ENCODE data around the gene CPZ.

Gene CPZ

DNA sequence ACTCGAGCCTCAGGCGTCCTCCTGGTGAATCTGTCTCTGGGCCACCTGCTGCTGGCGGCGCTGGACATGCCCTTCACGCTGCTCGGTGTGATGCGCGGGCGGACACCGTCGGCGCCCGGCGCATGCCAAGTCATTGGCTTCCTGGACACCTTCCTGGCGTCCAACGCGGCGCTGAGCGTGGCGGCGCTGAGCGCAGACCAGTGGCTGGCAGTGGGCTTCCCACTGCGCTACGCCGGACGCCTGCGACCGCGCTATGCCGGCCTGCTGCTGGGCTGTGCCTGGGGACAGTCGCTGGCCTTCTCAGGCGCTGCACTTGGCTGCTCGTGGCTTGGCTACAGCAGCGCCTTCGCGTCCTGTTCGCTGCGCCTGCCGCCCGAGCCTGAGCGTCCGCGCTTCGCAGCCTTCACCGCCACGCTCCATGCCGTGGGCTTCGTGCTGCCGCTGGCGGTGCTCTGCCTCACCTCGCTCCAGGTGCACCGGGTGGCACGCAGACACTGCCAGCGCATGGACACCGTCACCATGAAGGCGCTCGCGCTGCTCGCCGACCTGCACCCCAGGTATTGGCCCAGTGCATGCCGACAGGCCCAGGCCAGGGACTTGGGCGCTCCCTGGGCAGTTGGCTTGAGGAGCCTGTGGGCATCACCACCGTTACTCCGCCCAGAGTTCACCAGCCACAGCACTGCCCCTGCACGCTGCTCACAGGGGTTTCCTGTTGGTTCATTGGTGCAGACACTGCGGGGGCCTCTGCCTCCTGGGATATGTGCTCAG is 11.3 kb upstream of the CPZ start:
- DNase-seq: no peak

DNA sequence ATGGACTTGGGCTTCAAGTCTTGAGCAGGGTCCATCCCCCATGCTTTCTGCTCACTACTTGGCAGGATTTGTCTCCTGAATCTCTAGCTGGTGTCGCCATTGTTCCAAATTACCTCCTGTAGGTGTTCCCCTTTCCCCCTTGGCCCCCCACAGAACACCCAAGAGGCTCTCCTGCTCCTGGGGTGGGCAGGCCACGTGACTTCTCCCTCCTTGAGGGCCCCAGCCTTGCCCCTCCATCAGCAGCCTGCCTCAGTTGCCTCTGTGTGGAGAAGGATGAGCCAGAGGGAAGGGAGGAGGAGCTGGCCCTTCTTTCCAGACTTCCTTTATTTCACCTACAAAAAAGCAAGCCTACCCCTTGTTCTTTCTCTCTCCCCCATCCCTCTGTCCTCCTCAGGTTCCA is 10.5 kb upstream of the CPZ start:
- DNase-seq: no peak

DNA sequence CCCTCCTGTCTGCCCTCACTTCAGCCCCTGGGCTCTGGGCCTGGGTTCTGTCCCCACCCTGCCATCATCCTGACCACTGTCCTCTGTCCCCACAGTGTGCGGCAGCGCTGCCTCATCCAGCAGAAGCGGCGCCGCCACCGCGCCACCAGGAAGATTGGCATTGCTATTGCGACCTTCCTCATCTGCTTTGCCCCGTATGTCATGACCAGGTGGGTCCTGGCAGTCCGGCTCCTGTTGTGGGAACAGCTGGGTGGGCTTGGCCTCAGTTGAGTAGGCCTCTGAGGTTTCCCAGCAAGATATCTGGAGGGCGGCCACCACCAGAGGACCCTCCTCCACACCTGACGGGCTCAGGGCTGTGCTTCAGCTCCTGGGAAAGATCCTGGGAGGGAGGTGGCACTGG is 10.1 kb upstream of the CPZ start:
- DNase-seq: no peak

DNA sequence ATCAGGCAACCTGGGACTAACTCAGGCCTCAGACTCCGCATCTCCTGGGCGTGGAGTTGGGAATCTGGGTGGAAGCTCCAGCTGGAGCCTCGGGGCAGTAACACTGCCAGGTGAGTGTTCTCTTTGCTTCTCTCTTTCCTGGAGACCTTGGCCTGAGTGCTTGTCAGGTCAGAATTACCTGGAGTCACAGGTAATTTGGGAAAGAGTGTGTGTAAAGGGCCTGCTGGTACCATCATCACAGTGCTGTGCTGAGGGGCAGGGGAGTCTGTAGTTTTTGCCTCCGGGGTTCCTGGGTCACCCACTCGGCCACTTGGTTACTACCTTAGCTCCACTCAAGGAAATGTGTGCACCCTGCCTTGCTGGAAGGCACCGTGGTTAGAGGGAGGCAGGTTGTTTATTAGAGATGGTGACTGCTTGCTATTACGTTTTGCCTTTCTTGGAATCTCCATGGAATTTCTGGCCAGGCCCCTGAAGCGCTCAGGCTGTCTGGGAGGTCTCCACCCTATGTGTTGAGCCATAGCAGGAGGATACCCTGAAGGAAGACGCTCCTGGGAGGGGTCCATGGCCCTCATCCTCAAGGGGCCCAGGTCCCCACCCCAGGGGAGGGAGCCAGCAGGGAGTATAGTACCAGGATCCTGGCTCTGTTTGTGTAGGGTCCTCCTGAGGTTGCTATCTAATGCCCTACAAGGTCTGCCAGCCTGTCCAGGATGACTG is 9.5 kb upstream of the CPZ start:
- DNase-seq: no peak

DNA sequence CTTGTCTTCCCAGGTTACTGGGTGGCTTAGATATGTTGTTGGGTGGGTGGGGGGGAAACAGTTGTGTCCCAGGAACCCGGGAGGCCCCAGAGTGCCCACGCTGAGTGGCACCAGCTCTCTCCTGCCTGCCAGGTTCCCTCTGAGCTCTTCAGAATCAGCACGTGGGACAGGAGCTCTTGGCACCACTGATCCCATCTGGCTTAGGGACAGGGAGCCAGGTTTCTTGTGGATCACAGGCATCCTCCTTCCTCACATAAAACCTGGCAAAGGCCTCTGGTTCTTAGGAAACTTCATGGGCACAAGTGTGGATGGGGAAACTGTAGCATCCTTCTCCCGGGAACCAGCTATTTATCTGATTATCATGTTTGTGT is 8.9 kb upstream of the CPZ start:
- no peak for DNase-seq

DNA sequence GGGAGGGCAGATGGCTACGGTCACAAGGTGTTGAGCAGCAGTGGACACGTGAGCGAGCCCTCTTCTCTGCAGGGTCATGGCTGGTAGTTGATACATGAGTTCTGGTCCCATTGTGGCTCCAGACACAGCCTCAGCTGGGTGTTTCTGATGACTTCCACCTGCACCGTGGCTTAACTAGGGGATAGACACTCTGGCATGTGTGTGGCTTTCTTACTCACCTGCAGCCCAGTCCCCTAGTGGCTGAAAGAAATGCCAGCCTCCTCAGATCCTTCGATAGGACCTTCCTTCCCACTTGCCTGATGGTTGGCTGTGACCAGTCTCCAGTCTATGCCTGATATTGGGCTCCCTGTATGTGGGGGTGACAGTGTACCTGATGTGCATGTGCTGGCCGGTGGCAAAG is 7.4 kb upstream of the CPZ start:
- no peak for DNase-seq

DNA sequence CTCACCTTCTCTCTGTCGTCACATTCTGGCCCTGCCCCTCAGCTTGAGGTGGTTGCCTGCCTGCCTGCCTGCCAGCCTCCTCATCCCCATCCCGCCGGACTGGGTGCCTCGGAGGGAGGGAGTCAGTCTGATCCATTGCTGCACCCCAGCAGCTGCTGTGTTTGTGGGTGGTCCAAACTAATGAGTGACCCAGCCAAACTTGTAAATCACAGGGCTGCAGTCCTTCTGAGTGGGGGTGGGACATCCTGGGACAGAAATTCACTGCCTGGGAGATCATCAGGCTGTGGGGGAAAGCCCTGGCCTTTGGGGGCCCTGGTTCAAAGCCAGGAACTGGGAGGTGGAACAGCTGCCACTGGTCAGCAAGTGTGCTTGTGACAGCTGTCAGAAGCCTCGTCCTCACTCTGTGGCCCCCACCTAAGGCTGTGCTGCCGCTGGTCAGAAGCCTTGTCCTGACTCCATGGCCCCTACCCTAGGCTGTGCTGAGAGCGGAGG is 6.8 kb upstream of the CPZ start:
- no peak for DNase-seq

DNA sequence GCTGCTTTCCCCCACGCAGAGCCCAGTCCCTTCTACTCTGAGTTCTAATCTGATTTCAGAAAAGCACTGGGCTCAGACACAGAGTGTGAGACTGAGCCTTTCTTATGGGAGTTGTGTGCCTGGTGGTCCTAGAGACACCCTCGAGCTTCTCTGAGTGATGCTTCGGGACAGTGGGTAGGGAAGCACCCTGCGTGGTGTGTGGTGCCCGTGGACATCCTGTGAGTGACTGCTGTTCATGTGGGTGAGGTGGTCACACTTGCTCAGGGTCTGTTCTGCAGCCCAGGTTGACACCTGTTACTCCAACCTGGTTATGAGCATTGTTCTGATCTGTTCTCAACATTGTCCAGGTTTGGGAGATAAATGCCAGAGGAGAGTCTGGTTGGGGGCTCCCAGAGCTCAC is 6.3 kb upstream of the CPZ start:
- no peak for DNase-seq

DNA sequence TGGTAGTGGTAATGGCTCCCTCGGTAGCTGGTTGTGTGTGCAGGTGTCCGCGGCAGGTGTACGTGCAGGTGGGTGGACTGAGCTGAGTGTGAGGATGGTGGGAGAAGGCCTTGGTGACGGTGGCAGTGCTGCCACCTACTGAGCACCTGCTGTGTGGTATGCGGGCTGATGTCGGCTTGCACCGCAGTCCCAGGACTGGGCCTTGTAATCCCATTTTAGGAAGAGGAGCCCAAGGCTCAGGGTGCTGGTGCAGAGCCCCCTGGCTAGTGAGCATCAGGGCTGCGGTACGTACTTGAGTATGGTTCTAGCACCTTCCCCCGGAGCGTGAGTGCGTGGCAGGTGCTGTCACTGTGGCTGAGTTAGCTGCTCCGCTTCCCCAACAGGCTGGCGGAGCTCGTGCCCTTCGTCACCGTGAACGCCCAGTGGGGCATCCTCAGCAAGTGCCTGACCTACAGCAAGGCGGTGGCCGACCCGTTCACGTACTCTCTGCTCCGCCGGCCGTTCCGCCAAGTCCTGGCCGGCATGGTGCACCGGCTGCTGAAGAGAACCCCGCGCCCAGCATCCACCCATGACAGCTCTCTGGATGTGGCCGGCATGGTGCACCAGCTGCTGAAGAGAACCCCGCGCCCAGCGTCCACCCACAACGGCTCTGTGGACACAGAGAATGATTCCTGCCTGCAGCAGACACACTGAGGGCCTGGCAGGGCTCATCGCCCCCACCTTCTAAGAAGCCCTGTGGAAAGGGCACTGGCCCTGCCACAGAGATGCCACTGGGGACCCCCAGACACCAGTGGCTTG is 5.7 kb upstream of the CPZ start:
- no peak for DNase-seq

DNA sequence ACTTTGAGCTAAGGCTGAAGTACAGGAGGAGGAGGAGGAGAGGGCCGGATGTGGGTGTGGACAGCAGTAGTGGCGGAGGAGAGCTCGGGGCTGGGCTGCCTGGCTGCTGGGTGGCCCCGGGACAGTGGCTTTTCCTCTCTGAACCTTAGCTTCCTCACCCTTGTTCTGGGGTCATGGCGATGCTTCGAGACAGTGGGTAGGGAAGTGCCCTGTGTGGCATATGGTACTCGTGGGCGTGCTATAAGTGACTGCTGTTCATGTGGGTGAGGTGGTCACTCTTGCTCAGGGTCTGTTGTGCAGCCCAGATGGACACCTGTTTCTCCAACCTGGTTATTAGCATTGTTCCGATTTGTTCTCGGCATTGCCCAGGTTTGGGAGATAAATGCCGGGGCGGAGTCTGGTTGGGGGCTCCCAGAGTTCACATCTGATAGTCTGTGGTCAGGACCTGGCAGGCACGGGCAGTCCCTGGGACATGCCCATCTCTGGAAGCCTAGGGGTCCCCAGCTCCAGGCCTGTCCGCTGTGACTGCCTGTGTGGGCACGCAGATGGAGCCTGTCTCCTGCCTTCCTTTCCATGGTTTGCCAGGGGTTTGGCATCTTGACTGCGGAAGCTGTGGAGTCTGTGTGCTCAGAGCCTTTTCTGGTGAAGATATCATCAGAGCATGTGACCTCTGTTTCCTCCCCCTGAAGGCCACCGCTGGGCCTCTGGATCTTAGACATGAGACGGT is 4.9 kb upstream of the CPZ start:
- DNase-seq: no peak

DNA sequence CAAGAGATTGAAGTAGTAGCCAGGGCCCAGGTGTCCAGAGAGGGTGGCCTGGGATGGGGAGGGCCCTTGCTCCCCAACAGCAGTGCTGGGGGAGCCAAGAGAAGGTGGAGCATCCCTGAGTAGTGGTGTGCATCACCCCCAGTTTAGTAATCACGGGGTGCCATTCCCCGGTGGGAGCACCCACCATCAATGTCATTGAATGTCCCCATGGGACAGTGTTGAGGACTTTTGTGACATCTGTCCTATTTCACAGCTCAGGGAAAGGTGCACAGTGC is 4.4 kb upstream of the CPZ start:
- no peak for DNase-seq

DNA sequence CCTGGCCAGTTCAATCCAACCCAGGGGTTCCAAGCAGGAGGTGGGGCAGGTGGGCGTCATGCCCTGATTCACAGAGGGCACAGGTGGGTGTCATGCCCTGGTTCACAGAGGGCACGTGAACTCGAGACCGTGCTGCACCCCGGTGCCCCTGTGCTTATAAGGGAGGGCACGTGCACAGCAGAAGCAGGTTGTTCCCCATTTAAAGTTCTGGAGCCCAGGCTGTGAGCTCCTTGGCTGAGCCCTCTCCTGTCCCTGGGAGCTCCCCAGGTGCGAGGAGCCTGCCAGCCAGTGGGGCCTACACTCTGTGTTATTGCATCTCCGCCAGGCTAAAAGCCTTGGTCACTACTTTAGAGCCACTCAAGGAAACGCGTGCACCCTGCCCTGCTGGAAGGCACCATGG is 3.2 kb upstream of the CPZ start:
- no peak for DNase-seq

DNA sequence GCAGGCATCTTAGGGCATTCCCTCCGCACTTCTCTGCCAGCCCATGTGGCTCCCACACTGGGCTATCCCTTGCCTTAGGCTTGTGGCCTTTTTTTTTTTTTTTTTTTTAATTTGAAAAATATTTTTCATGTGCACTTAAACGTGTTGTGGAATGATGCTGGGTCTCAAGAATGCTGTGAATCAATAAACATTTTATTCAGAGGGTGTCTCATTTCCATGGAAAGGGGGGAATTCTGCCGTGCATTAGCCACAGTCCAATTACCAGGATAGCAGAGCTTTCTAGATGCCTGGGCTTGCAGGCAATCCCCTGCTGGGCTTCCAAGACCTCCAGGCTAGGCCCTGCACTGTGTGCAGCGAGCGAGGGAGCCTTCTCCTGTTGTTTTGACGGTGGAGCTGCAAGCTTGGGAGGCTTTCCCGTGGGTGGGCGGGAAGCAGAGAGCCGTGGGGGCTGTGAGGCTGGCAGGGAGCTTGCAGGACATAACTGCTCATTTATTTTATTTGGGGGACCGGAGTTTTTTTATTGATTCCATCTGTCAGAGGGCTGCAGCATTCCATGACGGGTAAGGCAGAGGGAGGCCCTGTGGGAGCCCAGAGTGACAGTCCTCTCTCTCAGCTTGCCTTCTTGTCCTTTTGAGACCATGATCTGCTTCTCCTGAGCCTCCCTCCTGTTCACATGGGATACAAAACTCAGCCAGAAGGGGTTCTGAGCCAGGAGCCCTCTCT is 2.6 kb upstream of the CPZ start:
- DNase-seq: no peak

DNA sequence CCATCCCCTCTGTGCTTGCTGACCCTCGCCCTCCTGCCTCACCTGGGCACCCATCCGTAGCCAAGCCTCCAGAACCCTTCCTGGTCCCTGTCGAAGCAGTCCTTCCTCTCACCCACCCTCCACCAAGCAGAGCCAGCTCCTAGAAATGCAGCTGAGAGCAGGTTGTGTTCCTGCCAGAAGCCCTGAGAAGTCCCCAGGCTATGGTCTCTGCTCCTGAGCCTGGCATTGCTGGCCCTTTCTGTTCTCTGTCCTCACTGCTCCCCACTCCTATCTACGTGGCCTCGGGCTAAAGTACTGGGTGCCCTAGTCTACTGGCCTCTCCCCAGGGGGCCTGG is 2.1 kb upstream of the CPZ start:
- no peak for DNase-seq

DNA sequence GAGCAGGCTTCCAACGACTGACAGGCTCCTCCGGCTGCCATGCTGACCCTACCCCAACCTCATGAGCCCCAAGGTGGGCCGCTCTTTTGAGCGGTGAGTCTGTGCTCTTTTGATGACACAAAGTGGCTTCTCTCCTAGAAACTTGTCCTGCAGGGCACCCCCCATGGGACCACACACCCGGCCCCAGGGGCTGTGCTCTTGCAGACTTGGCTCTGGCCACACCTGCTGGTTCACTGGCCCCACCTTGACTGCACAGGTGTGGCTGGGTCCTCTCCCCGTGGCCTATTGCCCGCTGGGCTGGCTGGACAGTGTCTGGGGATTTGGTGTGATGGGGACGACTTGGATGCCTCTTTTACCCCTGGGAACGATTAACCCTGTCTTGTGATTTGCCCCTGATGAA is 1.5 kb upstream of the CPZ start:
- DNase-seq: no peak

DNA sequence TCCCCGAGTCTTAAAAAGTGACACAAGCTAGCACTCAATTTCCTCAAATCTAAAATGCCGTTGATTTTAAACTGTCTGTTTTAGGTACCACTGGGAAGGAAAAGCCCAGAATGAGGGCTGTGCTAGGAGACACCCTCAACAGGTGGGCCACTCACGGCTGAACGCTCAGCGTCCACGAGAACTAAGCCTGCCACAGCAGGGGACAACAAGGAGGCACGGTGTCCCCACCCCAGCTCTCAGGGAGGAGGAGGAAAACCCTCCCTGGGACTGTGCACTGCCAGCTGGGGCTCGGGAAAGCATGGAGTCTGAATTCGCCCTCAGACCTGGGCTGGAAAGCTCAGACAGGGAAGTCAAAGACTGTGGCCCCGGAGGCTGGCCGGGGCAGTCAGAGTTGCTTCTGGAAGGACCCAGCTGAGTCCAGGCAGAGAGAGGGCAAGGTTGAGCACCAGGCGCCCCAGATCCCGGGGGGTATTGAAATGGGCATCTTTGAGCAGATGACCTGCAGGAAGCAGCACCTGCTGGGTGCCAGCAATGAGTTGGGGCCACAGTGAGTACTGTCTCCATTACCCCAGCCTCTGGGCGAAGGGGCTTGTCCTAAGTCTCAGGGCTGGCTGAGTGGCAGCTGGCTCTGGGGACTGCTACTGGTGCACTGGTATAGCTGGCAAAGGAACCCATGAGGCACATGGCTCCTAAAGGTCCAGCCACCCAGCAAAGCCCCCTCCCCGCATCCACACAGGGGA is 769 bp upstream of the CPZ start:
- no peak for DNase-seq

DNA sequence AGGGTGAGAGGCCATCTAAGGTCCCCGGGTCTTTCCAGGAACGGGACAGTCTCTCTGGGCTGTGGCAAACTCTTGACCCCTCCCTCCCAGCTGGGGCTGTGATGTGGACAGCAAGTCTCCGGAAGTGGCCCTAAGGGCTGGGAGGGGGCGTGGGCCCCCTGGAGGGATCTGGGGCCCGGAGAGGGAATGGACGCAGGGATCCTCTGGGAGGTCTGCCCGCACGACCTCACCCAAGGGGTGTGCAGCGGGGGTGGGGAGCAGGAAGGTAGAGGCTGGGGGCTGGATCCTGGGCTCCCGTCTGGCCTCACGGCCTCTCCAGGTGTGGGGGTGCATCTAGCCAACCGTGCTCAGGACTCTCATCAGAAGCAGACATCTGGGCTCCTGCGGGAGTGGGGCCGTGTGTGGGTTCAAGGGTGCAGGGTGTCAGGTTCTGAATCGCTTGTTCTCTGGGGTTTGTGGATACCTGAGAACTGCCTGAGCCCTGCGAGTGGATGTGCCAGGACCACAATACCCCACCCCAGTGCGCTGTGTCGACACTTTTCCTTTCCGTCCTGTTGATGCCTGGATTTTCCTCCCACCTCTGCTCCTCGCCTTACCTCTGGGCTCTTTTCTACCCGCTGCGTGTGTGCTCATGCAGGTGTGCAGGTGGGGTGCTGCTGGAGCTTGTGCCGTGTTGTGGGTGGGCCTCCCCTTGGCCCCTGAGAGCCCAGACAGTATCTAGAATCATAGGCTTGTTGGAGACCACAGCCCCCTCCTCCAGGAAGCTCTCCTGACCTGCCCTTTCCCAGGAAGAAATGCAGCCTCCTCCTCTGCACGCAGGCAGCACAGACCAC is 915 bp downstream of the CPZ start:
- no peak for DNase-seq

DNA sequence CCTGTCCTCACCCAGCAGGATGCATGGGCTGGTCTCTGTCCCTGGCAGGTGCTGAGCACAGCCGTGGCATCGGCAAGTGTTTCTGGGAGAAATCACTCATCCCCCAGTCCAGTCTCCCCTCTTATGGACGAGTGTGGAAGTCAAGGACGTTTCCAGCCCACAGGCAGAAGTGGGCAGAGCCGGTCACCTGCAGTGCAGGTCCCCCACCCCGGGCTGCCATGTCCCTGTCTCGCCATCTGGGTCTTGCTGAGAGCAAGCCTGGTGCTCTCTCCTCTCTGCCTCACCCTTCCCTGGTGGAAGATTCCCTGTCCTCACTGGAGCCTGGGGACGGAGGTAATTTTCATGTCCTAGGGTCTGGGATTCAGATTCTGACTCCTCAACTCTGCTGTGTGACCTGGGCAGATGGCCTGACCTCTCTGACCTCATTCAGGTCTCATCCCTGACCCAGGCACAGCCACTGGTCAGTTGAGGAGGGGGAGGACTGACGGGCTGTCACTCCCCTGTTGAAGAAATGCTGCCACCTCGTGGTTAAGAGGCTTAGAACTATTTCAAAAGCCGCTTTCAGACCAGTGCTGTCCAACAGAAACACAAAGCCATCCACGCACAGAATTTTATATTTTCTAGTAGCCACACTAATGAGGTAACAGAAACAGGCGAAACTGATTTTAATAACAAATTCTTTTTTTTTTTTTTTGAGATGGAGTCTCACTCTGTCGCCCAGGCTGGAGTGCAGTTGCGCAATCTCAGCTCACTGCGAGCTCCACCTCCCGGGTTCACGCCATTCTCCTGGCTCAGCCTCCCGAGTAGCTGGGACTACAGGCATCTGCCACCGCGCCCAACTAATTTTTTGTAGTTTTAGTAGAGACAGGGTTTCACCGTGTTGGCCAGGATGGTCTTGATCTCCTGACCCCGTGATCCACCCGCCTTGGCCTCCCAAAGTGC is 1.8 kb downstream of the CPZ start:
- DNase-seq: peak; percentile 61

DNA sequence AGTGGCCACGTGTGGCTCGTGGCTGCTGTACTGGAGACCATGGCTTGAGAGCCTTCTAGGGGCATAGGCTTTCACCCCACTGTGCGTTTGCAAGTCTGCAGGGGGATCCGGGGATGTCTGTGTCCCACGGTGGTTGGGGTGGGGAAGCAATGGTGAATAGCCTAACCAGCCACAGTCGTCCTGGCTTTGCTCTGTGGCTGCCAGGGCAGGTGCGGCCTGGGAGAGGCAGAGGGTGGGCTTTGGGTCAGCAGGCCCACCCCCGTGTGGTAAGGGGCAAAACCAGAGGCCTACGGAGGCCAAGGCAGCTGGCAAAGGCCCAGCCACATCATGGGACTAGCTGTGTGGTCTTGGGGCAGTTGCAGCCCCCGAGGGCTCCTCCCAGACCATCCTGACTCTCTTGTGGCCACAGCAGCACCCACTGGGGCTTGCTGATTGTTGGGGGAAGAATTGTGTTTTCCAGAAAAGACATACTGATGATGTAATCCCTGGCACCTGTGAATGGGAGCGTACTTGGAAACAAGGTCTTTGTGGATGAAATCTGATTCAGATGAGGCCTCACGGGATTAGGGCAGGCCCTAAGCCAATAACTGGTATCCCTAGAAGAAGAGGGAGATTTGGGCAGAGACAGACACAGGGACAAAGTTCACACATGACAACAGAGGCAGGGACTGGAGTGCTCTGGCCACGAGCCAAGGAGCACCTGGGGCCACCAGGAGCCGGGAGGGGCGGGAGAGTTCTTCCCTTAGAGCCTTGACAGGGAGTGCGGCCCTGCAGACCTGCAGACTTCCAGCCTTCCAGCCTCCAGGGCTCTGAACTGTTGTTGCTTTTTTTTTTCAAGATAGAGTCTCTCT is 2.9 kb downstream of the CPZ start:
- DNase-seq: no peak
